ENCODE measurements around the gene NCOA3. TPM values are rescaled to one million over a fixed set of nuclear protein-coding genes. Genes with fewer than 3 reads are reported as not detected.

NCOA3 gene
- total RNA-seq, 1 donor from 2014 or later: 42.8 TPM

DNA sequence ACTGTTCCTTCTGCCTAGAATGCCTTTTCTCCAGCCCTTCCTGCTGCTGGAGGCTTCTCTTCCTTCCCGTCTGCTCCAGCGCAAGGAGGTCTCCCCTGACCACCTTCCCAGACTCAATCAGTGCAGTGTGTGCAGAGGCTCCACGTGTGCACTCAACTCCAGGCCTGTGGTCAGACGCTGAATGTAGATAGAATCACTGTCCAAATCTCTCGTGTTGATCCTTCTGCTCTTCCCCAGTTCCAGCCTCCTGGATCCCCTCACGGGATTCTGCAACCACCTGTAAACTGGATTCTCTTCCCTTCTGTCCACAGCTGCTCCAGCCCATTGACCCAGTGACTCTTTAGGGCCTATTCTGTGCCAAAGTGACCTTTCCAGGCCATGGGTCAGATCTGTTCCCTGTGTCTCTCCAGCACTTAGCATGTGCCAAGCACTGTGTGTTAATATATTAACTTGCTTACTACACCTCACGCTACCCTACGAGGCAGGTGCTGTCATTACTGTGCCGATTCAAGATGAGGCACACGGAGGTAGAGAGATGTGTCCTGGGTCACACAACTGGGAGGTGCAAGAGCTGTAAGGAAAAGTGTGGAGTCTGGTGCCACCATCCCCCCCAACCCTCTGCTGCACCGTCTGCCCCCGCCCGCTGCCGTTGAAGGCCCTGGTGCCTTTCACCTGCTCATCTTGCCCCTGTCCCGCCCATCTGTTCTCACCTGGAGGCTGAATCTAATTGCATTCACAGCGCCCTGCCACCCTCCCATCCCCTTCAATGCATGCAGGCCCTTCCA, 171.4 kb downstream of the NCOA3 start:
- TF ChIP-seq, protein P1, sequence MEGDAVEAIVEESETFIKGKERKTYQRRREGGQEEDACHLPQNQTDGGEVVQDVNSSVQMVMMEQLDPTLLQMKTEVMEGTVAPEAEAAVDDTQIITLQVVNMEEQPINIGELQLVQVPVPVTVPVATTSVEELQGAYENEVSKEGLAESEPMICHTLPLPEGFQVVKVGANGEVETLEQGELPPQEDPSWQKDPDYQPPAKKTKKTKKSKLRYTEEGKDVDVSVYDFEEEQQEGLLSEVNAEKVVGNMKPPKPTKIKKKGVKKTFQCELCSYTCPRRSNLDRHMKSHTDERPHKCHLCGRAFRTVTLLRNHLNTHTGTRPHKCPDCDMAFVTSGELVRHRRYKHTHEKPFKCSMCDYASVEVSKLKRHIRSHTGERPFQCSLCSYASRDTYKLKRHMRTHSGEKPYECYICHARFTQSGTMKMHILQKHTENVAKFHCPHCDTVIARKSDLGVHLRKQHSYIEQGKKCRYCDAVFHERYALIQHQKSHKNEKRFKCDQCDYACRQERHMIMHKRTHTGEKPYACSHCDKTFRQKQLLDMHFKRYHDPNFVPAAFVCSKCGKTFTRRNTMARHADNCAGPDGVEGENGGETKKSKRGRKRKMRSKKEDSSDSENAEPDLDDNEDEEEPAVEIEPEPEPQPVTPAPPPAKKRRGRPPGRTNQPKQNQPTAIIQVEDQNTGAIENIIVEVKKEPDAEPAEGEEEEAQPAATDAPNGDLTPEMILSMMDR (IDR thresholded peaks at IDR 0.05; ENCODE audit: unreplicated experiment): no peak
- Mint-ChIP-seq H3K27ac (no peak overlapping the region), H3K36me3 (ENCODE audit: insufficient read depth) (peaks cover 12% of the 10 kb centered on the region), H3K9me3 (ENCODE audit: low read depth) (no peaks in the 10 kb centered on the region), H3K27me3 (no peaks in the 10 kb centered on the region), H3K4me3 (ENCODE audit: low read depth) (no peak overlapping the region), H3K4me1 (ENCODE audit: low read depth) (no peaks in the 10 kb centered on the region)
- no peak for DNase-seq (ENCODE audit: low spot score, unreplicated experiment)

DNA sequence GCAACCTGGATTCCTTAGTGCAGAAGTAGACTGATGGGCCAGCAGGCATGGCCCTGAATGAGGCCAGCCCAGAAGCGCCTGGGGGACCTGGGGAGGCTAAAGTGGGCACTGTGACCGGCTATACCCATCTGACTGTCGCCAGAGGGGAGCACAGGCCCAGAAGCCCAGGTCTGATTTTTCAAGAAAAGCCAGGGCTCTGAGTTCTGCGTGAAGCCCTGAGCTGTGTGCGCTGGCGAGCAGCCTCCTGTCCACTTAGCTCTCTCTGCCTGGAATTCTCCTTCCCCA, 171.9 kb downstream of the NCOA3 start:
- no peaks in the 10 kb centered on the region for H3K27me3 Mint-ChIP-seq
- H3K9me3 Mint-ChIP-seq (ENCODE audit: low read depth): no peaks in the 10 kb centered on the region
- peaks cover 12% of the 10 kb centered on the region for H3K36me3 Mint-ChIP-seq (ENCODE audit: insufficient read depth)
- no peak overlapping the region for H3K27ac Mint-ChIP-seq
- no peak overlapping the region for H3K4me3 Mint-ChIP-seq (ENCODE audit: low read depth)
- DNase-seq (ENCODE audit: low spot score, unreplicated experiment): no peak
- TF ChIP-seq, protein P1 (IDR thresholded peaks at IDR 0.05; ENCODE audit: unreplicated experiment): no peak
- H3K4me1 Mint-ChIP-seq (ENCODE audit: low read depth): no peaks in the 10 kb centered on the region

DNA sequence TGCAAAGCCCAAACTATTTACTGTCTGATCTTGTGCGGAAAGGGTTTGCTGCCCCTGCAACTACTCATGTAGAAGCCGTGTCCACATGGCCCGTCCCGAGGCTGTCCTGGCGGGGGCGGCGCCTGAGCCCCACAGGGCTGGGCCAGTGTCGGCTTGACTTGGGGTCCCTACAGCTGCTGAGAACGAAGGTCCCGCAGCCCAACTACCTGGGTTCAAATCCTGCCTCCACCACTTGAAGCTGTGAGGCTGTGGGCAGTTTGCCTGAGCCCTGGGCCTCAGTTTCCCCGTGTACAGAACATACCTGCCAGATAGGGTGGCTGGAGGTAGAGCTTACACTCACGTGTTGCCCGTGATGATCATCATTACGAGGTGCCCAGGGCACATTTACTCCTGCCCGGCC, 172.5 kb downstream of the NCOA3 start:
- Mint-ChIP-seq H3K9me3 (ENCODE audit: low read depth) (no peaks in the 10 kb centered on the region), H3K4me1 (ENCODE audit: low read depth) (no peaks in the 10 kb centered on the region), H3K4me3 (ENCODE audit: low read depth) (no peak overlapping the region), H3K27ac (no peak overlapping the region), H3K36me3 (ENCODE audit: insufficient read depth) (peaks cover 10% of the 10 kb centered on the region), H3K27me3 (no peaks in the 10 kb centered on the region)
- TF ChIP-seq, protein P1 (IDR thresholded peaks at IDR 0.05; ENCODE audit: unreplicated experiment): no peak
- no peak for DNase-seq (ENCODE audit: low spot score, unreplicated experiment)

DNA sequence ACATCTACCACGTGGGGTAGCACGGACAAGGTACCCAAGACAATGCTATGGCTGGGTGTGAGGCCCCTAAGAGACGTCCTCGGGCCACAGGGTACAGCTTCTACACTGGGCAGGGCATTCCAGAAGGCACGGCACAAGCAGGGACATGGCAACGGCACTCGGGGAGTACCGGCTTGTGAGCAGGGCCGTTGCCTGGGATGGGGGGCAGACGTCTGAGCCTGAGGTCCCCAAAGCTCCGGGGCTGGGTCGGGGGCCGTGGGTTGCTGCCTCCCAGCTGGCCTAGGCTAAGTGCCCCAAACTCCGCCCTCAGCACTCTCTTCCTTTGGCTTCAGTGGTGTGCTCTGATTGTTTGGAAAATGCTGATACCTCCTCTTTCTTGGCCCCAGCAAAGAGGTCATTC, 173.0 kb downstream of the NCOA3 start:
- Mint-ChIP-seq H3K36me3 (ENCODE audit: insufficient read depth) (peaks cover 11% of the 10 kb centered on the region), H3K27ac (no peak overlapping the region)

DNA sequence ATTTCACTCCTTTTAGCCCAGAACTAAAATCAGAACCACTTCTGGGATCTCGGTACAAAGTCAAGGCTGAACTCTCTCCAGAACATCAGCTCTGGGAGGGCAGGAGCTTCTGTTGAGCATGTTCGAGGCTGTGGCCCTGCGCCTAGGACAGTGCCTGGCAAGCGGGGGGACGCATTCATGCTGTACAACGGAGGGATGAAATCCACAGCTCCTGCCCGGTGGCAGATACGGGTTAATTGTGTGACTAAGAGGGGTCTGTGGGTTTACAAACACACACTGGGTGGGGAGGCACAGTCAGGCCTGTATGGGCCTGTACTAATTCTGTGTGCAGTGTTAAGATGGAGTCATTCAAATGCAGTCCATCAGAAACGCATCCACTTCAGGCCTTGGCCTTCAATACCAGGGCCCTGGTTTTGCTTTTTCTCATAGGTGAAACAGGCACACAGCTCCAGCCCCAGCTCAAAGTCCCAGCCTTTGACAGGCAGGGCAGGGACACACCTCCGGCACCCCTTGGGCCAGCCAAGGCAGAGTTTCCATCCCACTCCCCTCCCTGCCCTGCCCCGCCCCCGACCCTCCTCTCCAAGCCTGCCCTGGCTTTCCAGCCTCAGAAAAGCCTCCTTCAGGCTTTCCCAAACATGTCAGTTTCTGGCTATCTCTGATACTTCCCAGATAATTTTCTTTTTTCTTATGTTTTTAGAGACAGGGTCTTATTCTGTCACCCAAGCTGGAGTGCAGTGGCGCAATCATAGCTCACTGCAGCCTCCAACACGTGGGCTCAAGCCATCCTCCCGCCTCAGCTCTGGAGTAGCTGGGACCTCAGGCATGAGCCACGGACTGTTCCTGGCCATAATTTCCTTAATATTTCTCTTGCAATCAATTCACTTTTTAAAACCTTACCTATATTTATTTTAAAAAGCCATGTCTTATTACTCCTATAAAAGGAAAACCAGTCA, 173.8 kb downstream of the NCOA3 start:
- Mint-ChIP-seq H3K4me1 (ENCODE audit: low read depth) (no peaks in the 10 kb centered on the region), H3K4me3 (ENCODE audit: low read depth) (no peak overlapping the region), H3K9me3 (ENCODE audit: low read depth) (no peaks in the 10 kb centered on the region), H3K27me3 (no peaks in the 10 kb centered on the region), H3K36me3 (ENCODE audit: insufficient read depth) (peaks cover 6% of the 10 kb centered on the region), H3K27ac (no peak overlapping the region)
- DNase-seq (ENCODE audit: low spot score, unreplicated experiment): no peak
- TF ChIP-seq, protein P1 (IDR thresholded peaks at IDR 0.05; ENCODE audit: unreplicated experiment): no peak

More for the DNA sequence above, 173.0 kb downstream of the NCOA3 start:
- no peak for DNase-seq (ENCODE audit: low spot score, unreplicated experiment)
- Mint-ChIP-seq H3K4me3 (ENCODE audit: low read depth) (no peak overlapping the region), H3K4me1 (ENCODE audit: low read depth) (no peaks in the 10 kb centered on the region), H3K9me3 (ENCODE audit: low read depth) (no peaks in the 10 kb centered on the region), H3K27me3 (no peaks in the 10 kb centered on the region)
- TF ChIP-seq, protein P1 (IDR thresholded peaks at IDR 0.05; ENCODE audit: unreplicated experiment): no peak
